ENCODE results near the gene CRELD2. TPM values are rescaled to one million over a fixed set of nuclear protein-coding genes. Genes with fewer than 3 reads are reported as not detected.

The CRELD2 gene
- polyA plus RNA-seq, 1 donor (not counting 4 experiments of a cell fraction or from before 2014, with no cell fraction given) = 33.5 TPM

DNA sequence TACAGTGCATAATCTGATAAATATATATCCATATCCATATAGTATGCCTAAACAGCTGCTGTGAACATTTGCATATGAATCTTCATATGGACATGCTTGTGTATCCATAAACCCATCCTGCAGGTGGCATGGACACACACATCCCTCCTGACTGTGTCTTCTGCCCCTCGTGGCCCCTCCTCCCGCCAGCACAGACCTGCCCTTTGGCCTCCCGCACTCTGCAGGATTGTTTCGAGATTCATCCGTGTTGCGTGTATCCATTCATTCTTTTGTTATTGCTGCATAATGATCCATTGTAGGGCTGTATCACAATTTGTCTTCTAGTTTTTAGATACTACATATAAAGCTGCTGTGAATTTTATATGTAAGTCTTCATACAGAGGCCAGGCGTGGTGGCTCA lies 40.8 kb upstream of the CRELD2 start:
- Histone ChIP-seq H3K4me3 (ENCODE audit: control insufficient read depth in 2 of 3, extremely low read depth in 1 of 3, insufficient read depth in 2 of 3, low read depth in 1 of 3, low read length in 3 of 3) (no peak overlapping the region), H3K27ac (ENCODE audit: control insufficient read depth, insufficient read depth, low read length) (no peak overlapping the region), H4K20me1 (ENCODE audit: control insufficient read depth, extremely low read depth, insufficient read depth, low read length) (peaks cover 16% of the 10 kb centered on the region), H2AFZ (ENCODE audit: control insufficient read depth, low read length) (no peak overlapping the region), H3K9me3 (ENCODE audit: control insufficient read depth, low read depth, low read length) (no peaks in the 10 kb centered on the region), H3K4me2 (ENCODE audit: control insufficient read depth, extremely low read depth, insufficient read depth, low read depth, low read length) (no peak overlapping the region), H3K9ac (ENCODE audit: control insufficient read depth, extremely low read depth, insufficient read depth, low read length) (no peak overlapping the region), H3K9me1 (ENCODE audit: control insufficient read depth, extremely low read depth, insufficient read depth, low read length) (no peaks in the 10 kb centered on the region), H3K27me3 (ENCODE audit: control insufficient read depth, extremely low read depth, insufficient read depth, low read length) (no peaks in the 10 kb centered on the region), H3K79me2 (ENCODE audit: control insufficient read depth, insufficient read depth, low read length) (peaks cover 91% of the 10 kb centered on the region), H3K4me1 (ENCODE audit: control insufficient read depth, extremely low read depth, insufficient read depth, low read length) (no peaks in the 10 kb centered on the region), H3K36me3 (ENCODE audit: control insufficient read depth in 2 of 2, extremely low read depth in 1 of 2, insufficient read depth in 2 of 2, low read length in 2 of 2) (peaks cover 0 to 3% of the 10 kb centered on the region in 2 experiments)
- FAIRE-seq (no peak), DNase-seq (ENCODE audit: low read depth, low spot score) (no peak)
- dilution Hi-C loops (cut with MboI; ENCODE audit: extremely low pct_ligation_motif_present, low sequenced_read_pairs) = no loop called here
- TF ChIP-seq, protein P1, sequence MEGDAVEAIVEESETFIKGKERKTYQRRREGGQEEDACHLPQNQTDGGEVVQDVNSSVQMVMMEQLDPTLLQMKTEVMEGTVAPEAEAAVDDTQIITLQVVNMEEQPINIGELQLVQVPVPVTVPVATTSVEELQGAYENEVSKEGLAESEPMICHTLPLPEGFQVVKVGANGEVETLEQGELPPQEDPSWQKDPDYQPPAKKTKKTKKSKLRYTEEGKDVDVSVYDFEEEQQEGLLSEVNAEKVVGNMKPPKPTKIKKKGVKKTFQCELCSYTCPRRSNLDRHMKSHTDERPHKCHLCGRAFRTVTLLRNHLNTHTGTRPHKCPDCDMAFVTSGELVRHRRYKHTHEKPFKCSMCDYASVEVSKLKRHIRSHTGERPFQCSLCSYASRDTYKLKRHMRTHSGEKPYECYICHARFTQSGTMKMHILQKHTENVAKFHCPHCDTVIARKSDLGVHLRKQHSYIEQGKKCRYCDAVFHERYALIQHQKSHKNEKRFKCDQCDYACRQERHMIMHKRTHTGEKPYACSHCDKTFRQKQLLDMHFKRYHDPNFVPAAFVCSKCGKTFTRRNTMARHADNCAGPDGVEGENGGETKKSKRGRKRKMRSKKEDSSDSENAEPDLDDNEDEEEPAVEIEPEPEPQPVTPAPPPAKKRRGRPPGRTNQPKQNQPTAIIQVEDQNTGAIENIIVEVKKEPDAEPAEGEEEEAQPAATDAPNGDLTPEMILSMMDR (optimal IDR thresholded peaks at IDR 0.05 in 1 of 3, IDR thresholded peaks at IDR 0.05 in 1 of 3, conservative IDR thresholded peaks at IDR 0.05 in 1 of 3; ENCODE audit: extremely low read depth in 1 of 3, insufficient read depth in 2 of 3, low read length in 3 of 3) = no peak
- TF ChIP-seq EZH2 (IDR thresholded peaks at IDR 0.05; ENCODE audit: low read length) = no peak

DNA sequence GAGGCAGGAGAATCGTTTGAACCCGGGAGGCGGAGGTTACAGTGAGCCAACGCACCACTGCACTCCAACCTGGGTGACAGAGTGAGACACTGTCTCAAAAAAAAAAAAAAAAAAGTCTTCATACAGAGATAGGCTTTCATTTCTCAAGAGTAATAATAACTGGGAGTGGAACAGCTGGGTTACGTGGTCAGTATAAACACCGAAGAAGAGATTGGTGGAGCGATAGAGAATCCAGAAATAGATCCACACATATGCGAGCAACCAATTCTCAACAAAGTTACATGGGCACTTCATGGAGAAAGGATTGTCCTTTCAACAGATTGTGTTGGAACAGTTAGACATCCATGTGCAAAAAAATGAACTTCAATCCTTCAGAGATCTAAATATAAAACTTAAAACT lies 40.2 kb upstream of the CRELD2 start:
- peaks cover 89% of the 10 kb centered on the region for H3K79me2 ChIP-seq (ENCODE audit: control insufficient read depth, insufficient read depth, low read length)
- TF ChIP-seq, protein P1 (optimal IDR thresholded peaks at IDR 0.05 in 1 of 3, IDR thresholded peaks at IDR 0.05 in 1 of 3, conservative IDR thresholded peaks at IDR 0.05 in 1 of 3; ENCODE audit: extremely low read depth in 1 of 3, insufficient read depth in 2 of 3, low read length in 3 of 3) = no peak
- no peak for TF ChIP-seq EZH2 (IDR thresholded peaks at IDR 0.05; ENCODE audit: low read length)
- no peaks in the 10 kb centered on the region for H3K27me3 ChIP-seq (ENCODE audit: control insufficient read depth, extremely low read depth, insufficient read depth, low read length)
- H3K9me3 ChIP-seq (ENCODE audit: control insufficient read depth, low read depth, low read length) = no peaks in the 10 kb centered on the region
- no peak for FAIRE-seq
- no peaks in the 10 kb centered on the region for H3K9me1 ChIP-seq (ENCODE audit: control insufficient read depth, extremely low read depth, insufficient read depth, low read length)
- H2AFZ ChIP-seq (ENCODE audit: control insufficient read depth, low read length) = no peak overlapping the region
- no peak overlapping the region for H3K4me2 ChIP-seq (ENCODE audit: control insufficient read depth, extremely low read depth, insufficient read depth, low read depth, low read length)
- H3K27ac ChIP-seq (ENCODE audit: control insufficient read depth, insufficient read depth, low read length) = no peak overlapping the region
- peaks cover 14% of the 10 kb centered on the region for H4K20me1 ChIP-seq (ENCODE audit: control insufficient read depth, extremely low read depth, insufficient read depth, low read length)
- dilution Hi-C loops (cut with MboI; ENCODE audit: extremely low pct_ligation_motif_present, low sequenced_read_pairs) = no loop called here
- DNase-seq (ENCODE audit: low read depth, low spot score) = no peak
- H3K36me3 ChIP-seq (ENCODE audit: control insufficient read depth in 2 of 2, extremely low read depth in 1 of 2, insufficient read depth in 2 of 2, low read length in 2 of 2) = peaks cover 0 to 3% of the 10 kb centered on the region in 2 experiments
- H3K4me3 ChIP-seq (ENCODE audit: control insufficient read depth in 2 of 3, extremely low read depth in 1 of 3, insufficient read depth in 2 of 3, low read depth in 1 of 3, low read length in 3 of 3) = no peak overlapping the region
- H3K9ac ChIP-seq (ENCODE audit: control insufficient read depth, extremely low read depth, insufficient read depth, low read length) = no peak overlapping the region
- H3K4me1 ChIP-seq (ENCODE audit: control insufficient read depth, extremely low read depth, insufficient read depth, low read length) = no peaks in the 10 kb centered on the region
